K562 (cell line): ENCODE data around the gene KDM2B. TPM values are rescaled to one million over a fixed set of nuclear protein-coding genes. Genes with fewer than 3 reads are reported as not detected.

Experiments
- ADNP ChIP-seq: fragments of 200-800 bp; sonication (Bioruptor generic); IDR thresholded peaks from 2 replicates; pipeline ENCODE4 v1.6.1; 2016; ENCODE audit warnings: missing genetic modification characterization, missing compliant biosample characterization
- BMI1 ChIP-seq: fragments of 150-350 bp; IDR thresholded peaks from 2 replicates; pipeline ENCODE4 v1.6.1; 2014; ENCODE audit warnings: low read length
- COPS2 ChIP-seq: fragments of 450-650 bp; conservative IDR thresholded peaks from 2 replicates; pipeline ENCODE4 v1.6.1; 2016; ENCODE audit warnings: mild to moderate bottlenecking, moderate library complexity
- E2F1 ChIP-seq: sonication (generic); formaldehyde crosslinking; IDR thresholded peaks from 2 replicates; pipeline ENCODE4 v1.8.1; 2023; ENCODE audit warnings: mild to moderate bottlenecking, missing genetic modification reagents, moderate library complexity
- FOXJ2 ChIP-seq: fragments of 200-800 bp; sonication (Bioruptor generic); IDR thresholded peaks from 2 replicates; pipeline ENCODE4 v1.6.1; 2016; ENCODE audit warnings: missing genetic modification characterization, missing compliant biosample characterization
- FOXK1 ChIP-seq: sonication (generic); formaldehyde crosslinking; IDR thresholded peaks from 2 replicates; pipeline ENCODE4 v1.8.0; 2022; ENCODE audit warnings: missing genetic modification reagents, mild to moderate bottlenecking, borderline replicate concordance
- GATAD2B ChIP-seq: fragments of 450-650 bp; IDR thresholded peaks from 2 replicates; pipeline ENCODE4 v1.6.1; 2017; ENCODE audit warnings: mild to moderate bottlenecking, borderline replicate concordance
- PHTF2 ChIP-seq: fragments of 250-450 bp; sonication (Bioruptor Pico); IDR thresholded peaks from 2 replicates; pipeline ENCODE4 v1.5.0; 2021; ENCODE audit warnings: mild to moderate bottlenecking
- POLR2G ChIP-seq: fragments of 200-400 bp; formaldehyde crosslinking; IDR thresholded peaks from 2 replicates; pipeline ENCODE4 v1.6.1; 2017; ENCODE audit warnings: low read depth, mild to moderate bottlenecking, antibody characterized with exemption, low read length, moderate library complexity
- RB1 ChIP-seq: fragments of 450-650 bp; IDR thresholded peaks from 2 replicates; pipeline ENCODE4 v1.6.1; 2017; ENCODE audit warnings: low read depth, mild to moderate bottlenecking
- SAFB2 ChIP-seq: fragments of 200-400 bp; formaldehyde crosslinking; IDR thresholded peaks from 2 replicates; pipeline ENCODE4 v1.6.1; 2018; ENCODE audit warnings: borderline replicate concordance, low read length, low read depth, moderate library complexity; ENCODE audit not compliant: severe bottlenecking
- TRIM28 ChIP-seq: fragments of 450-650 bp; IDR thresholded peaks from 2 replicates; pipeline ENCODE4 v1.6.1; 2017
- UBTF ChIP-seq, 2 experiments: IDR thresholded peaks; 2 replicates each; pipeline ENCODE4 v1.6.1; 2012; ENCODE audit warnings: improper control_type of control experiment in 2 of 2, low read depth in 2 of 2, low read length in 2 of 2, borderline replicate concordance in 1 of 2
- ZFP30 ChIP-seq: fragments of 250-450 bp; sonication (Bioruptor Pico); IDR thresholded peaks from 2 replicates; pipeline ENCODE4 v1.8.0; 2022; ENCODE audit warnings: moderate library complexity, mild to moderate bottlenecking, inconsistent platforms, borderline replicate concordance
- ZFX ChIP-seq: sonication (generic); formaldehyde crosslinking; IDR thresholded peaks from 2 replicates; pipeline ENCODE4 v1.8.0; 2022; ENCODE audit warnings: mild to moderate bottlenecking, missing genetic modification reagents, moderate library complexity
- ZNF134 ChIP-seq: fragments of 250-450 bp; sonication (Bioruptor Pico); conservative IDR thresholded peaks from 2 replicates; pipeline ENCODE4 v1.4.0; 2020
- ZNF174 ChIP-seq: fragments of 250-450 bp; sonication (Bioruptor Pico); IDR thresholded peaks from 2 replicates; pipeline ENCODE4 v1.4.0; 2020; ENCODE audit warnings: mild to moderate bottlenecking
- ZNF347 ChIP-seq: fragments of 450-650 bp; formaldehyde crosslinking; IDR thresholded peaks from 2 replicates; pipeline ENCODE4 v1.4.0; 2020; ENCODE audit warnings: low read depth, mild to moderate bottlenecking, moderate library complexity
- ZNF551 ChIP-seq: fragments of 250-450 bp; sonication (Bioruptor Pico); IDR thresholded peaks from 2 replicates; pipeline ENCODE4 v1.5.0; 2021; ENCODE audit warnings: mild to moderate bottlenecking, moderate library complexity
- ZNF561 ChIP-seq: fragments of 450-650 bp; formaldehyde crosslinking; conservative IDR thresholded peaks from 2 replicates; pipeline ENCODE4 v1.4.0; 2020; ENCODE audit warnings: mild to moderate bottlenecking, moderate library complexity
- polyA plus RNA-seq, 8 experiments: library from polyadenylated mRNA; depleted of rRNA in 4 of 8; stranded (reverse) in 5 of 8; unstranded in 3 of 8; fragments of >200 nt; fragmentation: Nextera tagmentation in 2 of 8; fragmentation: Illumina TruSeq in 1 of 8; extraction: Ambion mirVana in 2 of 8; extraction: Trizol in 1 of 8; gene quantifications; 2 replicates each; pipeline versions ENCODE4 v1.2.1 to v1.2.3, GENCODE V29; 2011 to 2014; ENCODE audit warnings: inconsistent platforms in 1 of 8, missing spikeins in 1 of 8
- total RNA-seq, 7 experiments: library from RNA; depleted of rRNA in 6 of 7; stranded (reverse); fragments of >200 nt in 6 of 7; fragmentation: Illumina TruSeq in 2 of 7; extraction: Trizol in 2 of 7; gene quantifications; 2 replicates each; pipeline versions ENCODE4 v1.2.1 to v1.2.3, GENCODE V29; 2011 to 2021; ENCODE audit warnings: low replicate concordance in 1 of 7
- TF ChIP-seq, protein P1 (sequence below): fragments of 250-450 bp; sonication (Bioruptor Pico); IDR thresholded peaks from 2 replicates; pipeline ENCODE4 v1.4.0; 2020; ENCODE audit warnings: borderline replicate concordance
- TF ChIP-seq, protein P2 (sequence below): sonication (generic); IDR thresholded peaks from 2 replicates; pipeline ENCODE4 v1.6.1; 2016
- TF ChIP-seq, protein P3 (sequence below): sonication (generic); formaldehyde crosslinking; IDR thresholded peaks from 2 replicates; pipeline ENCODE4 v1.8.0; 2023; ENCODE audit warnings: mild to moderate bottlenecking, missing genetic modification reagents

Gene KDM2B
- total and polyA plus RNA-seq, 9 of the 15 experiments (the other 6 are each of a cell fraction or from before 2014, with no cell fraction given), result 7.4 to 50.5 (median 22.5) TPM

DNA sequence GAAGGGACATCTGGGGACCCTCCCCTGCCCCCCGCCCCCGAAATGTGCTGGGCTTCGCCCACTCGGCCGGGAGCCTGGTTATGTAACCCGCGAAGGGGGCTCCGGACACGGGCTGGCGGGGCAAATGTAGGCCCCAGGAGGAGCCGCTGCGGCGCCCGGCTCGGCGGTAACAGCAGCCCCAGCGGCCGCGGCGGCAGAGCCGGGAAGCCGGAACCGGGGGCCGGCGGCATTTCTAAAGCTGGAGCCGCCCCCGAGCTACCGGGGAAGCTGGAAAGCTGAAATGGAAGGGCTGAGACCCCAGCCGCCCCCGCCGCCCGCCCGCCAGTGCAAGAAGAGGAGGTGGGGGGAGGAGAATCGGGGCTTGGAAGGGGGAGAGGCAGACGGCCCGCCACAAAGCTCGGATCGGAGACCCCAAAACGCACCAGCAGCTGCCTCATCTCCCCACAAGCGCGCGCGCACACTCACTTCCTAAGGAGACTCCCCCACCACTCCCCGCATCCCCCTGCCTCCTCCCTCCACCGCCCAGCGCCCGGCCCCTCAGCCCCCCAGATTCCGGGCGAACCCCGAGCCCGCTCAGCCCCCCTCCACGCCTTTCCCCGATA is 1.5 kb downstream of the KDM2B start (continued):
- TF ChIP-seq UBTF (IDR thresholded peaks at IDR 0.05; ENCODE audit: borderline replicate concordance in 1 of 2, low read depth in 2 of 2, low read length in 2 of 2), result peak; percentile 93 to 95
- TF ChIP-seq PHTF2, result no peak
- TF ChIP-seq ZNF134, result no peak
- no peak for TF ChIP-seq ZFP30
- no peak for TF ChIP-seq GATAD2B
- TF ChIP-seq, protein P1, sequence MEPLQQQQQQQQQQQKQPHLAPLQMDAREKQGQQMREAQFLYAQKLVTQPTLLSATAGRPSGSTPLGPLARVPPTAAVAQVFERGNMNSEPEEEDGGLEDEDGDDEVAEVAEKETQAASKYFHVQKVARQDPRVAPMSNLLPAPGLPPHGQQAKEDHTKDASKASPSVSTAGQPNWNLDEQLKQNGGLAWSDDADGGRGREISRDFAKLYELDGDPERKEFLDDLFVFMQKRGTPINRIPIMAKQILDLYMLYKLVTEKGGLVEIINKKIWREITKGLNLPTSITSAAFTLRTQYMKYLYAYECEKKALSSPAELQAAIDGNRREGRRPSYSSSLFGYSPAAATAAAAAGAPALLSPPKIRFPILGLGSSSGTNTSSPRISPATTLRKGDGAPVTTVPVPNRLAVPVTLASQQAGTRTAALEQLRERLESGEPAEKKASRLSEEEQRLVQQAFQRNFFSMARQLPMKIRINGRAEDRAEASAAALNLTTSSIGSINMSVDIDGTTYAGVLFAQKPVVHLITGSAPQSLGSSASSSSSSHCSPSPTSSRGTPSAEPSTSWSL (CRISPR knock-in tag), result no peak
- peak; percentile 78 for TF ChIP-seq POLR2G
- TF ChIP-seq, protein P2, sequence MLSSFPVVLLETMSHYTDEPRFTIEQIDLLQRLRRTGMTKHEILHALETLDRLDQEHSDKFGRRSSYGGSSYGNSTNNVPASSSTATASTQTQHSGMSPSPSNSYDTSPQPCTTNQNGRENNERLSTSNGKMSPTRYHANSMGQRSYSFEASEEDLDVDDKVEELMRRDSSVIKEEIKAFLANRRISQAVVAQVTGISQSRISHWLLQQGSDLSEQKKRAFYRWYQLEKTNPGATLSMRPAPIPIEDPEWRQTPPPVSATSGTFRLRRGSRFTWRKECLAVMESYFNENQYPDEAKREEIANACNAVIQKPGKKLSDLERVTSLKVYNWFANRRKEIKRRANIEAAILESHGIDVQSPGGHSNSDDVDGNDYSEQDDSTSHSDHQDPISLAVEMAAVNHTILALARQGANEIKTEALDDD, result no peak
- TF ChIP-seq BMI1, result no peak
- no peak for TF ChIP-seq ZNF561 (CRISPR knock-in tag)
- no peak for TF ChIP-seq ZNF347 (CRISPR knock-in tag)
- TF ChIP-seq ZNF174 (CRISPR knock-in tag), result no peak
- TF ChIP-seq, protein P3, sequence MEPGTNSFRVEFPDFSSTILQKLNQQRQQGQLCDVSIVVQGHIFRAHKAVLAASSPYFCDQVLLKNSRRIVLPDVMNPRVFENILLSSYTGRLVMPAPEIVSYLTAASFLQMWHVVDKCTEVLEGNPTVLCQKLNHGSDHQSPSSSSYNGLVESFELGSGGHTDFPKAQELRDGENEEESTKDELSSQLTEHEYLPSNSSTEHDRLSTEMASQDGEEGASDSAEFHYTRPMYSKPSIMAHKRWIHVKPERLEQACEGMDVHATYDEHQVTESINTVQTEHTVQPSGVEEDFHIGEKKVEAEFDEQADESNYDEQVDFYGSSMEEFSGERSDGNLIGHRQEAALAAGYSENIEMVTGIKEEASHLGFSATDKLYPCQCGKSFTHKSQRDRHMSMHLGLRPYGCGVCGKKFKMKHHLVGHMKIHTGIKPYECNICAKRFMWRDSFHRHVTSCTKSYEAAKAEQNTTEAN, result no peak
- no peak for TF ChIP-seq FOXK1 (CRISPR knock-in tag)
- no peak for TF ChIP-seq ADNP (tag)
- no peak for TF ChIP-seq ZNF551 (CRISPR knock-in tag)
- no peak for TF ChIP-seq FOXJ2
- TF ChIP-seq SAFB2, result no peak
- TF ChIP-seq RB1, result no peak
- no peak for TF ChIP-seq TRIM28
- TF ChIP-seq COPS2, result no peak
- no peak for TF ChIP-seq E2F1
- TF ChIP-seq ZFX (CRISPR knock-in tag), result peak; percentile 95
